GM19452 (cell line): Measurements from ENCODE around the gene HOOK1.
"Not testable (repeated sequence)": the region's sequence is repeated elsewhere in the genome, so short reads cannot be mapped to it uniquely, and the experiment has no call there.

Experiments used
- ATAC-seq: cut with Tn5 transposase; IDR thresholded peaks from one replicate; pipeline ENCODE4 v1.9.1; 2021; ENCODE audit not compliant: unreplicated experiment

HOOK1 gene

GRCh38 chr1:59885160-59885832 lies 70.5 kb downstream of the HOOK1 start:
- ATAC-seq = no peak

- no peak for ATAC-seq
These were observed 78.4 kb downstream of the HOOK1 start for GRCh38 chr1:59892841-59893811.

- ATAC-seq = no peak
These were observed 82.4 kb downstream of the HOOK1 start for GRCh38 chr1:59897165-59897564.

- no peak for ATAC-seq
These were observed 84.2 kb downstream of the HOOK1 start for GRCh38 chr1:59898927-59899326.

- ATAC-seq = no peak
These were observed 85.9 kb downstream of the HOOK1 start for GRCh38 chr1:59900640-59901039.

- no peak for ATAC-seq
These were observed 87.1 kb downstream of the HOOK1 start for GRCh38 chr1:59901770-59902388.

- peak; percentile 64 for ATAC-seq
These were observed 88.5 kb downstream of the HOOK1 start for GRCh38 chr1:59903141-59903754.

GRCh38 chr1:59906931-59907330 lies 92.2 kb downstream of the HOOK1 start:
- ATAC-seq = no peak

GRCh38 chr1:59908084-59908483 lies 93.3 kb downstream of the HOOK1 start:
- no peak for ATAC-seq

- ATAC-seq = no peak
These were observed 93.9 kb downstream of the HOOK1 start for GRCh38 chr1:59908682-59909081.

GRCh38 chr1:59914791-59915286 lies 100.1 kb downstream of the HOOK1 start:
- not testable (repeated sequence) for ATAC-seq

- no peak for ATAC-seq
These were observed 100.8 kb downstream of the HOOK1 start for GRCh38 chr1:59915516-59915915.

- no peak for ATAC-seq
These were observed 102.5 kb downstream of the HOOK1 start for GRCh38 chr1:59917026-59917784.

- no peak for ATAC-seq
These were observed 103.0 kb downstream of the HOOK1 start for GRCh38 chr1:59917785-59918180.

GRCh38 chr1:59919746-59920145 lies 105.0 kb downstream of the HOOK1 start:
- no peak for ATAC-seq

GRCh38 chr1:59921258-59921899 lies 106.6 kb downstream of the HOOK1 start:
- not testable (repeated sequence) for ATAC-seq

- ATAC-seq = no peak
These were observed 109.9 kb downstream of the HOOK1 start for GRCh38 chr1:59924653-59925052.
